Right ventricle myocardium inferior (tissue), 1 donor: Measurements from ENCODE around the gene CD8B2. TPM values are rescaled to one million over a fixed set of nuclear protein-coding genes. Genes with fewer than 3 reads are reported as not detected.
A peak's percentile ranks its signal among the peaks of the same experiment; 100 is the strongest.
"Not testable (repeated sequence)": the region's sequence is repeated elsewhere in the genome, so short reads cannot be mapped to it uniquely, and the experiment has no call there.

Experiments used
- ATAC-seq: fragments of 200-7000 bp; cut with Tn5 transposase; one replicate; pipeline ENCODE4 v1.9.1; 2020; ENCODE audit warnings: mild to moderate bottlenecking, moderate library complexity
- DNase-seq: peaks from one replicate; pipeline ENCODE4 v3.0.0; 2021; ENCODE audit errors: missing footprints
- intact Hi-C: fragments of 100-400 bp; cut with DNase I; formaldehyde crosslinking; loops from one replicate; pipeline ENCODE4 v1.11.0; 2022
- total RNA-seq: library from RNA; stranded (reverse); fragmentation: NEBNext Ultra II Directional; extraction: Animal tissue kit (Norgen Biotek cat#: 25700); gene quantifications from one replicate; pipeline ENCODE4 v1.2.1, GENCODE V29; 2021
- donor health status: DM: no; HTN: yes; CAD: no; lungs with severe emphysema.

Gene CD8B2
- total RNA-seq, 1 donor from 2014 or later = not detected

DNA sequence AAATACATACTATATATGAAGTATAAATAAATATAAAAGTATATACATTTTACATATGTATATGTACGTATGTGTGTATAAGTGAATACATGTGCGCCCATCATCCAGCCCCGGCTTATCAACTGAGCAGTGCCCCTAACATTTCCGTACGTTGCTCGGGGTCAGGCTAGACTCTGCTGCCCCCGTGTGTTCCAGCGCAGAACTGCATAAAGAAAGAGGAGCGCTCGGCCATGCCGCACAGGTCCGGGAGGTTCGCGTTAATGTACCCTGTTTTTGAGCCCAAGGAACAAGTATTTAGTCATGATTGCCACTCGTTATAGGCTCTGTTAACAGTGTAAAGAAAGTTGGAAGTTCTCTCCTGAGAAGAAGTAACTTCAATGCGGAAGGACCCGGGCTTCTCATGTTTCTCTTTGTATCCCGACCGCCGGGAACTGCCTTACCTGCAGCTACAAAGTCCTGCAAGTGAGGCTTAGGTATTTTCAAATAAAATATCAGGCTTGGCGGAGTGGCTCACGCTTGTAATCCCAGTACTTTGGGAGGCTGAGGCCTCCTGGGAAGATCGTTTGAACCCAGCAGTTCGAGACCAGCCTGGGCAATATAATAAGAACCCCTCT is 55.7 kb downstream of the CD8B2 start:
- intact Hi-C loops = loop anchor here (2.0 kb wide), 1 partner anchor 40 kb away; no protein-coding TSS in a partner anchor
- DNase-seq = peak; percentile 80
- peak; percentile 88 for ATAC-seq

DNA sequence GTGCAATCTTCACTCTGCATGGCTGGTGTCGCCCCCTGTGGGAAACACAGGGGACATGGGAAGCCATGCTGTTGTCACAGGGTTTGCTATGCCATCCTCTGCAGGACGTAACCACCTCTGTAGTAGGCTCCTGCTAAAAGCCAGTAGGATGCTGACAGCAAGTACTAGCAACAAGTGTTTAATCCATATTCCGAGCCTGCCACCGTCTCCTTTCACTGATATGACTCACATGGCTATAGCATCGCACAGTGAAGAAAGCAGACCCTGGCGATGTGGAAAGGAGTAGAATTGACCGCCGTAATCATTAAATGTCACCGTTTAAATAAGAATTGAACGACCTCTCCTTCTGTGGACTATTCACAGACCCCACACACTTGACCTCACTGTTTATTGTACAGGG is 57.8 kb downstream of the CD8B2 start:
- ATAC-seq (no peak), DNase-seq (no peak)
- intact Hi-C loops = no loop called here

DNA sequence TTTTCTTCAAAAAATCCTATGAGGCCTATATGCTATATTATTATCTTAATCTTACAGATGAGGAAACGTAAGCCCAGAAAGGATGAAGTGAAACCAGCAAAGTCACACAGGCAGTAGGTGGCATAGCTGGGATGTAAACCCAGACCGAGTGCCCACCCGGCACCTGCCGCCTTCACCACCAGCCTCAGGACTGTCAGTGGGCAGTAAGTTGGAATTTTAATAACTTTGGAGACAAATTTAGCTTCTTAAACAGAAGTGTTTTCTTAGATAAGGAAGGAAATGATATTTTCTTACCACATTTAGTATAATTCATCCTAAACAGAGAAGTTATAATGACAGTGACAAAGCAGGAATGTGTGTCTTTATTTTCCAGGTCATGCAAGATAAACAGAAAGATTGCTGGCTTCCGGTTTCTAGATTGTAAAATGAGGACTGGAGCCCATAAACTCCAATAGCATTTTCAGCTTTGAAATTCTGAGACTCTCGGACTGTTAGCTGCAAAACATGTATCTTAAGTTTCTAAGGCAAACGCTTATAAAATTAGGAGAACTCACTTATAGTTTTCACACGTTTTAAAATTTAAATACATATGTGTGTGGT is 59.3 kb downstream of the CD8B2 start:
- DNase-seq = no peak
- no peak for ATAC-seq
- intact Hi-C loops = no loop called here

DNA sequence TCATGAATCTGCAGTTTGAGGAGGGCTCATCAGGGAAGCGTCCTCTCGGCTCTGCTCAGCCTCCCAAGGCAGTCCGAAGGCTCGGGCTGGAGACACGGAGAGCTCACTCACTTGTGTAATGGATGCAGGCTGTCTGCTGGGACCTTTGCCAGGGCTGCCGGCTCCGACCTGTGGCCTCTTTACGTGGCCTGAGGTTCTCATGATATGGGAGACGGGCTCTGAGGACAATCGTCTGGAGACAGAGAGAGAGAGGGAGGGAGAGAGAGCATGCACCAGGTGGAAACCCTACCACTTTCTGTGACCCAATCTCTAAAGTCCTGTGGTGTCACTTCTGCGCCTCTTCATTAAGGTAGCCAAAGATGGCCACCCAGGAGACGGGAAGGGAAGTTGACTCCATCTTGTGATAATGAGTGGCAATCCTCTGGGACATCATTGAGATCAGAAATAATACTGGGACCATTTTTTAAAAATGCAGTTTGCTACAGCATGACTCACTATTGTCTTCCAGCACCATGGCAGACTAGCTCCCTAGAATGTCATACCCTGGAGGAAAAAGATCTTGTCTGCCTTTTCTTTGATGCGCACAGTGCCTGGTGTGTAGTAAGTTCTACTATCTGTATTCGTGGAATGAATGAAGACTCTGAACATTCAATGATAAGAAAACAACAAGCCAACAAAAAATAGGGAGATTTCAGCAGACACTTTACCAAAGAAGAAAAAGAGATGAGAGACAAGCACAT is 60.2 kb downstream of the CD8B2 start:
- intact Hi-C loops = no loop called here
- ATAC-seq = peak; percentile 44
- DNase-seq = no peak

DNA sequence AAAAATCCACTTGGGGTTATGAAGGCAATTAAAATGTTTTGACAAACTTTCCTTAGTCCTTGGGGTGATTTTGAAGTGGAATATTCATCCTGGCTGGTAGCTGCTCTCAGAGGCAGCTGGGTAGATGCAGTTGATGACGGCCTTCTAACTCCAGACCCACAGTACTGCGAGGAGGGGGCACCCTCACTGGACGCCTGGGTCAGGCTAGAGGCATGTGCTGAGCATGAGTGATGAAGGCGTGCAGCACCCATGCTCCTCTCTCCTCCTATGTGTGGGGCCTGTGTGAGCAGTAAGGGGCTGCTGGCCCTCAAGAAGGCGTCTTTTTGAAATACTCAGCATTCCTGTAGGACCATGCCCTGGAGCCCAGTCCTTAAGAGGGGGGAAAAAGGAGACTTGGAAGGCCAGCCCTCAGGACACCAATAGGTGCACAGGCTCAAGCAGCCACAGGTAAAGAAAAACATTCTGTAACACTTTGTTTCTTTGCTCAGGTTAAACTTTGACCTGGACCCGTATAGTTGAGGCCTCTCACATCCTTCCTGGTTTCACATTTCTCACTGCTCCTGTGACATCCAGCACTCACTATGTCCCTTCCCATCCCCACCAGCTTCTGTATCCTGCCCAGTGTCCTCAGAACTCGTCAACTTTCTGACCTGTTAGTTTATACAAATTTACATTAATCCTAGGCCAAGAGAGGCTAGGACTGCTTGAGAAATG is 64.4 kb downstream of the CD8B2 start:
- intact Hi-C loops = no loop called here
- DNase-seq = no peak
- ATAC-seq = no peak

DNA sequence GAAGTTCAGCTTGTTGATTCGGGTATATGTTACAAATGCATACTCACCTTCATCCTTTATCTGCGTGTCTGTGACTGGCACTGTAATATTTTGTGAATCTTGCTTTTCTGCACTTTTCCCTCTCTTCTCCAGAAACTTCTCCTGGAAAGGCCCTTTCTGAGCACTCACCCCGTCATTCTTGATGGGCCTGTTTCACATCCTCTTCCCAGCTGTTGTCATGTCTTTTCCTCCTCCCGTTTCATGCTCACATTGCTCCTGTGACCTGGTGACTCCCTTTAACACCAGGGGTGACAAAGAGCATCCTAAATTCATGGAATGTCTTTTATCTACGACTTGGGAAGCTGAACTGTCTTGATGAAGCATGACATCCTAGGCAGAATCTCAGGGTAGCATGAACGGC is 65.8 kb downstream of the CD8B2 start:
- DNase-seq (no peak), ATAC-seq (no peak)
- intact Hi-C loops = no loop called here

DNA sequence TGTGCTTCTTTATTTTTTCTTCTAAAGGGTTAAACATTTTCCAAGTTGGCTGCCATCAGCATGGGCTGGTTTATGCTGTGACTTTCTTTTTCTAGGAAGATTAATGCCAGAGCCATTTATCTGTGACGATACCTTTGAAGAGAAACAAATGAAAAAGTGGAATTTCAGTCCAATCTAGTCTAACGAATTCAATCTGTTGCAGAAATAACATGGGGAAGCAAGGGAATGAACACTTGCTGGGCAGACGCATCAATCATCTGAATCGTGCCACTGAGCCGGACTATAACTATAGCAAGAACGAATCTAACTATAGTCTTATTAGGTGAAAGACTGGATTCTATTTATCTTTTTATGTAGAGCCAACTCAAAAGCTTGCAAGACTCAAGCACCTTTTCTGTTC is 66.2 kb downstream of the CD8B2 start:
- intact Hi-C loops = no loop called here
- ATAC-seq (no peak), DNase-seq (no peak)

DNA sequence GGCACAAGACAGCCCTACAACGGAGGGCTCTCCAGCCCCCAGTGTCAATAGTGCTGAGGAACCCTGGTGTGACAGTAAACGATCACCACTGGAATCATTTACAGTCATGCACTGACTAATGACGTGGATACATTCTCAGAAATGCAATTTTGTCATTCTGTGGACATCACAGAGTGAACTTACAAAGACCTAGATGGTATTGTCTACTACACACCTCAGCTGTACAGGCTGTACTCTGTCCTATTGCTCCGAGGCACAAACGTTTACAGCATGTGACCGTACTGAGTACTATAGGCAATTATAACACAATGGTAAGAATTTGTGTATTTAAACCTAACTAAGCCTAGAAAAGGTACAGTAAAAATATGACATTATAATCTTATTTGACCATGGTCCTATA is 67.2 kb downstream of the CD8B2 start:
- intact Hi-C loops = no loop called here
- ATAC-seq (no peak), DNase-seq (no peak)

DNA sequence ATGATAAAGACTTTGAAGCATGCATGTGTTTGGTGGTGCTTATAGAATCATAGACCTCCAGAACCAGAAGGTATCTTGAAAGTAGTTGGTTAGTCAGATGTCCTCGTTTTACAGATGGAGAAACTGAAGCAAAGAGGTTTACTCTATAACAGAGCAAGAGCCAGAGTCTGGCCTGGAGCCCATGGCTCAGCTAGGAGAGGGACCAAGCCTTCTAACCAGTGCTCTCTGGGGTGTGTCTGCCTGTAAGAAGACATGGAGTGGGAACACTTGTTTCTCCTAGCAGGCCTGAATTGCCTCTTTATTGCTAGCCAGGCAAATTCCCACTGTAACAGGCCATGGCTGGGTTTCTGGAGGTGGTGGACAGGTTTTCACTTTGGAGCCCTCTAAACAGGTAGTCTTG is 67.9 kb downstream of the CD8B2 start:
- DNase-seq = no peak

DNA sequence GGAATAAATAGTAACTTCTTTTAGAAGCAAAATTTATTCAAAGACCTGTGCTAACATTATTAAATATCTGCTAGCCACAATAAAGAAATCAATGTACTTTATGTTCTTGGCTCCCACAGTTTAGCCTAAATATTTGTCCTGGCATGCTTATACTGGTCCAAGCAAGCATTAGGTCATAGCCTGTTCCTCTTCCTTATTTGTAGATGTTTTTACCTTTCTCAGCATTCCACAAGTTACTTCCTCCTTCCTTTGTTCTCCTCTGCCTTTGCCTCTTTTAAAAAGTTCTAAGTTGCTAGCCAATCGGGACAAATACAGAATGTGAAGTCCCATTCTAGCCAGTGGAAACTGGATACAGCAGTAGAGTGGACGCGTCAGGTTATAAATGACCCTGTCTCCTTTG is 72.6 kb downstream of the CD8B2 start:
- ATAC-seq, intact Hi-C loops, DNase-seq: not testable (repeated sequence)

More for the DNA sequence above, 67.9 kb downstream of the CD8B2 start:
- no peak for ATAC-seq
- intact Hi-C loops = no loop called here

DNA sequence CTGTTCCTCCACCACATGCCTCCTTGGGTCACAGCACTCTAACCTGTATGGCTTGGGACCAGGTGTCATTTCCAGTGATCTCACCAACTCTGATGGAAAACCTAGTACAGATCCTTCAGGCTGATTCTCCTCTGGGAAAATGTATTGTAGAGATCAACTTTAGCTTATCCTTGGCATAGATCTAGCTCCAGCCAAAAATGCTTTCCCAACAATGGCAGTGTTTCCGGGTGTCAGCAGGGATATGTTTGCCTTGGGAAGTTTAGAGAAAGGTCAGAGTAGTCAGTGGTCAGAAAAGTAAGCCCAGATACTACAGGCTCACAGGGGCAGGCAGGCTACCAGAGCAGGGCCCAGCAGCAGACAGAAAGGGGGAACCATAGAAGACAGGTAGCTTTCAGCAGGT is 73.6 kb downstream of the CD8B2 start:
- DNase-seq (no peak), ATAC-seq (no peak)
- intact Hi-C loops = no loop called here

DNA sequence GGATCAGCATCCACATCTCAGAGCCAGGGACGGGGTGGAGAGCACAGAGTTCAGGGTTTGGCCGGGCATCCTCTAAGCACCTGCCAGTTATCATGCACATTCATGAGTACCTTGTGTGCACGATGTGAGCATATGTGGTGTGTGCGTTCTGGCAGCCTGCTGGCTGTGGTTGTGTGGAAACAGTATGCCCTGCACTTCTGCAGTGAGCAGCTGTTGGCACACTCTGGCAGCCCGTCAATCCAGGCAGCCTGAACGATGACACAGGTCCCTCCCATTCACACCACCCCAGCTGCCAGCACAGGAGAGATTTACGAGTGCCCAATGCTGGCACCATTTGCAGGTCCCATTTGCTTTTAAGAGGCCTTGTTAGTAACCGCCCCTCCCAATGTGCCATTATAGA is 74.2 kb downstream of the CD8B2 start:
- DNase-seq (peak; percentile 78), ATAC-seq (peak; percentile 91)
- intact Hi-C loops = no loop called here

DNA sequence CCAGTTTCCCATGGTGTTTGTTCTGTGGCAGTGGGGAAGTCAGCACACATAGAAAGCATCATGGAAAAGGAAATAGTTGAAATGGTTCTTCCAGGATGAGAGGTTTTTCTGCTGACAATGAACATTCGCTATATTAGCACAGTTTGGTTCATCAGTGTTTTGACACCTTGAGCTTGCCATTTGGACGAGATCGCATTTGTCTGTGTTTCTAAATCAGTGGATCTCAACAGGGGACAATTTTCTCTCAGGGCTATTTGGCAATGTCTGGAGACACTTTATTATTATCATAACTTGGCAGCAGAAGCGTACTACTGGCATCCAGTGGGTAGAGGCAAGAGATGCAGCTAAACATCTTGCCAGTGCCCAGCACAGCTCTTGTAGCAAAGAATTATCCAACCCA is 74.6 kb downstream of the CD8B2 start:
- DNase-seq = no peak
- intact Hi-C loops = loop anchor here (2.0 kb wide), 1 partner anchor 21 kb away; no protein-coding TSS in a partner anchor
- ATAC-seq = peak; percentile 66

DNA sequence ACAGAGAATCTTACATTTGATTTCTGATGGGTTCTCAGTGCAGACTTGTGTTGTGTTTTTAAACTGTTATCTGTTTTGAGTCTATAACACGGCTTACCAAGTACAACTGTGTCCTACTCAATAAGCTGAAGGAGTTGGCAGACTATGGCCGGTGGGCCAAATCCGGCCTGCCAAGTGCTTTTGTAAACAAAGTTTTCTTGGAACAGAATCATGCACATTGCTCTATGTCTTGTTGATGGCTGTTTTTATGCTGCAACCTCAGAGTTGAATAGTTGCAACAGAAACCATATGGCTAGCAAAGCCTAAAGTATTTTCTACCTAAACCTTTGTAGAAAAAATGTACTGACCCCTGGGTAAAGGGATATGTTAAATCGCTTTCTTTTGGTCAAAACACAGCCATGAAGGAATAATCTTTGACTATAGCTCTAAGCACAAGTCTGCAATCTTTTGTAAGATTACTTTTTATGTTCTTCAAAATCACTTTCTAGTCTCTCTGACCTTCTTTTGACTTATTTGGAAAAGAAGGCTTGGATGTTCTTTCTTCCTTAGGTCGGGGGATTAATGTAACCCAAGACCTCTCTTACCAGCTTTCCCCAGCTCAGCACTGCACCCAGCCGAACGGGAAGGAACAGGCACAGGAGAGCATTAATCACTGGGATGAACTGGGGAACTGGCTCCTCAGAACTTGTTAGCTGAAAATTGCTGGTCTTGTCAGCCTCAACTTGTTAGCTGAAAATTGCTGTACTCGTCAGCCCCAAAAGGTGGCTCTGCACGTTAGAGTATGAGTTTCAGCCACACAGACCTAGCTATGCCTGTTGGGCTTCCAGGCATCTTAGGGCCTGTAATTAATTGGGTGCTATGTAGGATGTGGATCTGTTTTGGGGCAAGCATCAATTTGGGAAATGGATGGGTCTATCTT is 75.4 kb downstream of the CD8B2 start:
- DNase-seq = no peak
- peak; percentile 32 for ATAC-seq
- intact Hi-C loops = loop anchor here (2.0 kb wide), 1 partner anchor 20 kb away; no protein-coding TSS in a partner anchor

DNA sequence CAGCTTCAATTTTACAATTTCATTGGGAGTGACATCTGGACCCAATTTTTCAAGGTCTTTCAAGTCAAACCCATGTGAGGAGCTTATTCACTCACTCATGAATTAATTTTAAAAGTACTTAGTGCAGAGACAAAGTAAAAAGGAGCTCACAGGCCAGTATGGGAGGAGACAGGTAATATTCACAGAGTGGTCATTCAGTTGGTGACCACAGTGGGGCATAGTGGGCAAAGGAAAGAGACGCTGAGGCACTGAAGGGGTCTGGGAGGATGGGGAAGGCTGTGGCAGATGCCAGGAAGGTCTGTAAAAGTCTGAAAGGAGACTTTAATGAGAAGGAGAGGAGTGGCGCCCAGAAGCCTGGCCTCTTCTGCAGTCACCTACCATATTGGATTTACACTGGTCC is 76.0 kb downstream of the CD8B2 start:
- intact Hi-C loops = loop anchor here (2.0 kb wide), 1 partner anchor 20 kb away; no protein-coding TSS in a partner anchor
- no peak for DNase-seq
- no peak for ATAC-seq

DNA sequence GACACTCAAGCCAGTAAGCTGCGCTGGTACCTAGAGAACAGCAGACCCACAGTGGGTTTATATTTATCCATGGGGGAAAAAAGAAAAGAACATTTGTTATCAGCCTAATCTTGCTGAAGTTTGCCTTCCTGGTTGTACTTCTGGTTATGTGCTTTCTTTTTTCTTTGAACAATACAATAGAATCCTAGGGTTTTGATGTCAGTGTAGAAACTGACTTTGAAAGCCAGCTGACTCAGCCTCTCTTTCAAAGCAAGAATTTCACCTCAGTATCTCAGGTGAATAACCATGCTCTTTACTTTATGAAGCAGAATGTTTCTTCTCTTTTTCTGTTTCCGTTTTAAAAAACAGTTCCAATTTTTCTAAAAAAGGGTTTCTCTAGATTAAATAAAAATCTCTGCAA is 78.4 kb downstream of the CD8B2 start:
- no peak for DNase-seq
- intact Hi-C loops = no loop called here

DNA sequence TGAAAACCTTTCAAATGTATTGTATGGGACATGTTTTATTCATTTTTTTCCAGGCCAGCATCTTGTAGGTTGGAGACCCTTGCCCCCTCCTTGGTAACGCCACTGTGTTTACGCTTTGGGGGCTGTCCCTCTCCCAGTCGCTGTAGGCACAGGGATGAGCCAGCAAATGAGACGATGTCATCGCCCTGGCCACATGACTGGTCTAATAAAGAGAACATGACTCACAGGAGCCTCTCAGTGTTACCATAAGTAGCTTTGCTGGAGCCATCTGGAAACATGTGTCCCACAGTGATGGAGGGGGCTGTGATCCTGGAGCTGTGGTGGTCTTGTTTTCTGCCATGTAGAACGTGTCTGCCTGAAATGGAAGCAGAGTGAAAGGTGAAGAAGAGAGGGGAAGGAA is 78.9 kb downstream of the CD8B2 start:
- ATAC-seq (no peak), DNase-seq (no peak)
- intact Hi-C loops = no loop called here

More for the DNA sequence above, 78.4 kb downstream of the CD8B2 start:
- ATAC-seq = no peak

DNA sequence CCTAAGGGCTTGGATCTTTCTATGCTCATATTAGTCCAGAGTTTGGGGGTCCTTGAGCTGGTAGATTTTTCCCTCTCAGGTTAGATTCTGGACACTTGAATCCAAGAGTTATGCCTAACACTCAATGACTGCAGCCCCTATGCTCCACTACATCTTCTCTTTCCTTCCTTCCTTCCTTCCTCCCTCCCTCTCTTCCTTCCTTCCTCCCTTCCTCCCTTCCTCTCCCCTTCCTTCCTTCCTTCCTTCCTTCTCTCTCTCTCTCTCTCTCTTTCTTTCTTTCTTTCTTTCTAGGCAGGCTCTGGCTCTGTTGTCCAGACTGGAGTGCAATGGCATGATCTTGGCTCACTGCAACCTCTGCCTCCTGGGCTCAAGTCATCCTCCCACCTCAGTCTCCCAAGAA is 79.3 kb downstream of the CD8B2 start:
- ATAC-seq, DNase-seq, intact Hi-C loops: not testable (repeated sequence)
